Measurements from ENCODE around the gene RNU6-9.

The RNU6-9 gene

DNA sequence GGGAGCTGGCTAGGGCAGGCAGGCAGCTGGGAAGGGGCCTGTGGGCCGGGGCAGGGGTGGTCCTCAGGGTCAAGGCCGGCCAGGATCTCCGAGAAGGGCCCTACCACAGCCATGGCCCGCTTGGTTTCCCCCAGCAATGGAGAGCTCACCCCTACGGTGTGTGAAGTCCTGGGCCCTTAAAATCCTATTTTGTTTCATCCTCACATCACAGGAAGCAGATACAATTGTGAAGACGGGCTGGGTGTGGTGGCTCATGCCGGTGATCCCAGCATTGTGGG, 8.7 kb downstream of the RNU6-9 start:
- no peaks in the 10 kb centered on the region for H3K79me2 ChIP-seq (ENCODE audit: insufficient read depth, low read length)

DNA sequence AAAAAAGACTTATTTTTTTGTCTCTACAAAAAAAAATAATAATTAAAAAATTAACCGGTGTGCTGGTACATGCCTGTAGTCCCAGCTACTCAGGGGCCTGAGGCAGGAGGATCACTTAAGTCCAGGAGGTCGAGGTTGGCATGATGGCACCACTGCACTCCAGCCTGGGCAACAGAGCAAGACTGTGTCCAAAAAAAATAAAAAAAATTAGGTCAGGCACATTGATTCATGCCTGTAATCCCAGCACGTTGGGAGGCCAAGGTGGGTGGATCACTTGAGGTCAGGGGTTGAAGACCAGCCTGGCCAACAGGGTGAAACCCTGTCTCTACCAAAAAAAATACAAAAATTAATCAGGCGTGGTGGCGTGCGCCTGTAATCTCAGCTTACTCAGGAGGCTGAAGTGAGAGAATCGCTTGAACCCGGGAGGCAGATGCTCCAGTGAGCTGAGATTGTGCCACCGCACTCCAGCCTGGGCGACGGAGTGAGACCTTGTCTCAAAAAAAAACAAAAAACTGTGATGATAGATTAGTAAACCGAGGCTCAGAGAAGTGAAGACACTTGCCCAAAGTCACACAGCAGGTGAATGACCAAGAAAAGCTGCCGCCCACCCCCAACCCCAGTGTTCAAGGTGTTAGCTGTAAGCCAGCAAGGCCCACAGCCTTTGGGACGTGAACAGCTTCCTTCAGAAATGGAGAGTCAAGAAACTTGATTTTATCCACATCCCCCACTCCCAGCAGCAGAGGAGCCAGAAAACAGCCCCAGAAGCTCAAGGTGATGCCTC, 9.4 kb downstream of the RNU6-9 start:
- H3K27me3 ChIP-seq (ENCODE audit: low read length) = no peaks in the 10 kb centered on the region
- no peak for TF ChIP-seq EZH2phosphoT487 (conservative IDR thresholded peaks at IDR 0.05; ENCODE audit: low read length)
- no peaks in the 10 kb centered on the region for H4K20me1 ChIP-seq (ENCODE audit: low read depth, low read length)
- no peak overlapping the region for H3K4me3 ChIP-seq (ENCODE audit: insufficient read depth, low read length, poor library complexity, severe bottlenecking)
- no peaks in the 10 kb centered on the region for H3K79me2 ChIP-seq (ENCODE audit: insufficient read depth, low read length)
- H3K9me3 ChIP-seq (ENCODE audit: insufficient read depth, low read length) = no peaks in the 10 kb centered on the region
- H2AFZ ChIP-seq (ENCODE audit: low read depth, low read length, severe bottlenecking) = no peak overlapping the region
- no peaks in the 10 kb centered on the region for H3K9me2 ChIP-seq (replicated peaks; ENCODE audit: insufficient read depth, low read length)
- no peak overlapping the region for H3K4me2 ChIP-seq (ENCODE audit: low read depth, low read length, poor library complexity, severe bottlenecking)
- H3F3A ChIP-seq (ENCODE audit: insufficient read depth) = peaks cover 5% of the 10 kb centered on the region; the same call in 1 of the 2 replicates
- no peak overlapping the region for H3K27ac ChIP-seq (ENCODE audit: low read depth, low read length)
- no peaks in the 10 kb centered on the region for H3K36me3 ChIP-seq (ENCODE audit: low read length)
- no peak overlapping the region for H3K9ac ChIP-seq (ENCODE audit: low read length)

More for the DNA sequence above, 8.7 kb downstream of the RNU6-9 start:
- no peak overlapping the region for H3K4me3 ChIP-seq (ENCODE audit: insufficient read depth, low read length, poor library complexity, severe bottlenecking)
- H3K4me2 ChIP-seq (ENCODE audit: low read depth, low read length, poor library complexity, severe bottlenecking) = no peak overlapping the region
- no peak overlapping the region for H3K9ac ChIP-seq (ENCODE audit: low read length)
- H3K27me3 ChIP-seq (ENCODE audit: low read length) = no peaks in the 10 kb centered on the region
- TF ChIP-seq, protein P1, sequence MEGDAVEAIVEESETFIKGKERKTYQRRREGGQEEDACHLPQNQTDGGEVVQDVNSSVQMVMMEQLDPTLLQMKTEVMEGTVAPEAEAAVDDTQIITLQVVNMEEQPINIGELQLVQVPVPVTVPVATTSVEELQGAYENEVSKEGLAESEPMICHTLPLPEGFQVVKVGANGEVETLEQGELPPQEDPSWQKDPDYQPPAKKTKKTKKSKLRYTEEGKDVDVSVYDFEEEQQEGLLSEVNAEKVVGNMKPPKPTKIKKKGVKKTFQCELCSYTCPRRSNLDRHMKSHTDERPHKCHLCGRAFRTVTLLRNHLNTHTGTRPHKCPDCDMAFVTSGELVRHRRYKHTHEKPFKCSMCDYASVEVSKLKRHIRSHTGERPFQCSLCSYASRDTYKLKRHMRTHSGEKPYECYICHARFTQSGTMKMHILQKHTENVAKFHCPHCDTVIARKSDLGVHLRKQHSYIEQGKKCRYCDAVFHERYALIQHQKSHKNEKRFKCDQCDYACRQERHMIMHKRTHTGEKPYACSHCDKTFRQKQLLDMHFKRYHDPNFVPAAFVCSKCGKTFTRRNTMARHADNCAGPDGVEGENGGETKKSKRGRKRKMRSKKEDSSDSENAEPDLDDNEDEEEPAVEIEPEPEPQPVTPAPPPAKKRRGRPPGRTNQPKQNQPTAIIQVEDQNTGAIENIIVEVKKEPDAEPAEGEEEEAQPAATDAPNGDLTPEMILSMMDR (IDR thresholded peaks at IDR 0.05; ENCODE audit: insufficient read depth, low read length, poor library complexity, severe bottlenecking) = no peak
- TF ChIP-seq EZH2phosphoT487 (conservative IDR thresholded peaks at IDR 0.05; ENCODE audit: low read length) = no peak
- H3K9me3 ChIP-seq (ENCODE audit: insufficient read depth, low read length) = no peaks in the 10 kb centered on the region
- H3K9me2 ChIP-seq (replicated peaks; ENCODE audit: insufficient read depth, low read length) = no peaks in the 10 kb centered on the region
- H3F3A ChIP-seq (ENCODE audit: insufficient read depth) = peaks cover 5% of the 10 kb centered on the region; the same call in 1 of the 2 replicates
- no peaks in the 10 kb centered on the region for H3K36me3 ChIP-seq (ENCODE audit: low read length)
- no peak overlapping the region for H2AFZ ChIP-seq (ENCODE audit: low read depth, low read length, severe bottlenecking)
- no peak overlapping the region for H3K27ac ChIP-seq (ENCODE audit: low read depth, low read length)
- no peaks in the 10 kb centered on the region for H4K20me1 ChIP-seq (ENCODE audit: low read depth, low read length)

DNA sequence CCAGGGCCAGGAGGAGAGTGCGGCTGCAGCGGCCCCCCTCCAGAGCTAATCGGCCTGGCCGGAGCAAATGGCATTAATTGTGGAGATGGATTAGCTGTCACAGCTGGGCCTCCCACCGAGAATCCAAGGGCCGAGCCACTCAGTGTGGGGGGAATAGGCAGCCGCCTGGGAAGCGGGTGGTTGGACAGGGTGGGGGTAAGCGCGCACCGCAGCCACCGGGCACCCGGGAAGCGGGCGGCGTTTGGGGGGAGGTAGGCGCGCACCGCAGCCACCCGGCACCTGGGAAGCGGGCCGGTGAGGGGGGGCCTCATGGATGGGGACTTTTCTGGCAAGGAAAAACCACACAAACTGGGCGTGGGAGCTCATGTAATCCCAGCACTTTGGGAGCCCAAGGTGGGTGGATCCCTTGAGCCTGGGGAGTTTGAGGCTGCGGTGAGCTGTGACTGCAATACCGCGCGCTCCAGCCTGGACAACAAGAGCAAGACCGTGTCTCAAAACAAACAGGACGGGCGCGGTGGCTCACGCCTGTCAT, 10.0 kb downstream of the RNU6-9 start:
- Histone ChIP-seq H3K9me3 (ENCODE audit: insufficient read depth, low read length) (no peaks in the 10 kb centered on the region), H3K4me2 (ENCODE audit: low read depth, low read length, poor library complexity, severe bottlenecking) (no peak overlapping the region), H3K27ac (ENCODE audit: low read depth, low read length) (no peak overlapping the region), H3K9ac (ENCODE audit: low read length) (no peak overlapping the region), H3K27me3 (ENCODE audit: low read length) (no peaks in the 10 kb centered on the region), H4K20me1 (ENCODE audit: low read depth, low read length) (no peaks in the 10 kb centered on the region), H3F3A (ENCODE audit: insufficient read depth) (peaks cover 4% of the 10 kb centered on the region; the same call in 1 of the 2 replicates), H3K79me2 (ENCODE audit: insufficient read depth, low read length) (no peaks in the 10 kb centered on the region), H3K9me2 (replicated peaks; ENCODE audit: insufficient read depth, low read length) (no peaks in the 10 kb centered on the region), H3K36me3 (ENCODE audit: low read length) (no peaks in the 10 kb centered on the region), H3K4me3 (ENCODE audit: insufficient read depth, low read length, poor library complexity, severe bottlenecking) (no peak overlapping the region), H2AFZ (ENCODE audit: low read depth, low read length, severe bottlenecking) (no peak overlapping the region)
- TF ChIP-seq, protein P1 (IDR thresholded peaks at IDR 0.05; ENCODE audit: insufficient read depth, low read length, poor library complexity, severe bottlenecking) = no peak
- no peak for TF ChIP-seq EZH2phosphoT487 (conservative IDR thresholded peaks at IDR 0.05; ENCODE audit: low read length)

DNA sequence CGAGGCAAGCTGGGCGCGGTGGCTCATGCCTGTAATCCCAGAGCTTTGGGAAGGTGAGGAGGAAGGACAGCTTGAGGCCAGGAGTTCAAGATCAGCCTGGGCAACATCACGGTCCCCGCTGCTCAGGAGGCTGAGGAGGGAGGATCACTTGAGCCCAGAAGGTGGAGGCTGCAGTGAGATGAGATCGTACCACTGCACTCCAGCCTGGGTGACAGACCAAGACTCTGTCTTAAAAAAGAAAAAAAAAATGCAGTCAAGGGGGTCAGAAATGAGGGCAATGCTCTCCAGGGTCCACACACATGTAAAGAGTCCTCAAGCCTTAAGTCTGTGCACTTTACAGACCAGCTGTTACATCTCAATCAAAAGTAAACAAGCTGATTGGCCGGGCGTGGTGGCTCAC, 11.3 kb downstream of the RNU6-9 start:
- Histone ChIP-seq H3K4me2 (ENCODE audit: low read depth, low read length, poor library complexity, severe bottlenecking) (no peak overlapping the region), H3K36me3 (ENCODE audit: low read length) (no peaks in the 10 kb centered on the region), H3K9me3 (ENCODE audit: insufficient read depth, low read length) (no peaks in the 10 kb centered on the region), H3K4me3 (ENCODE audit: insufficient read depth, low read length, poor library complexity, severe bottlenecking) (no peak overlapping the region), H3K9me2 (replicated peaks; ENCODE audit: insufficient read depth, low read length) (no peaks in the 10 kb centered on the region), H3K79me2 (ENCODE audit: insufficient read depth, low read length) (no peaks in the 10 kb centered on the region), H4K20me1 (ENCODE audit: low read depth, low read length) (no peaks in the 10 kb centered on the region), H3K27ac (ENCODE audit: low read depth, low read length) (no peak overlapping the region), H3K27me3 (ENCODE audit: low read length) (no peaks in the 10 kb centered on the region), H3K9ac (ENCODE audit: low read length) (no peak overlapping the region), H3F3A (ENCODE audit: insufficient read depth) (no peaks in the 10 kb centered on the region), H2AFZ (ENCODE audit: low read depth, low read length, severe bottlenecking) (no peak overlapping the region)
- TF ChIP-seq, protein P1 (IDR thresholded peaks at IDR 0.05; ENCODE audit: insufficient read depth, low read length, poor library complexity, severe bottlenecking) = no peak
- TF ChIP-seq EZH2phosphoT487 (conservative IDR thresholded peaks at IDR 0.05; ENCODE audit: low read length) = no peak
